OCI-LY3 (cell line): ENCODE results near the gene ITGAX.

Source experiments
- EZH2phosphoT487 ChIP-seq: fragments of 200-600 bp; shearing (Covaris generic); IDR thresholded peaks from 2 replicates; pipeline ENCODE4 v1.6.1; 2018; ENCODE audit warnings: antibody characterized with exemption, mixed run types, low read depth
- TF ChIP-seq, protein P1 (sequence below): fragments of 200-600, 300-600 bp; sonication (generic); IDR thresholded peaks from 2 replicates; pipeline ENCODE4 v1.5.1; 2014; ENCODE audit warnings: antibody characterized with exemption, low read length, low read depth

- TF ChIP-seq, protein P1, sequence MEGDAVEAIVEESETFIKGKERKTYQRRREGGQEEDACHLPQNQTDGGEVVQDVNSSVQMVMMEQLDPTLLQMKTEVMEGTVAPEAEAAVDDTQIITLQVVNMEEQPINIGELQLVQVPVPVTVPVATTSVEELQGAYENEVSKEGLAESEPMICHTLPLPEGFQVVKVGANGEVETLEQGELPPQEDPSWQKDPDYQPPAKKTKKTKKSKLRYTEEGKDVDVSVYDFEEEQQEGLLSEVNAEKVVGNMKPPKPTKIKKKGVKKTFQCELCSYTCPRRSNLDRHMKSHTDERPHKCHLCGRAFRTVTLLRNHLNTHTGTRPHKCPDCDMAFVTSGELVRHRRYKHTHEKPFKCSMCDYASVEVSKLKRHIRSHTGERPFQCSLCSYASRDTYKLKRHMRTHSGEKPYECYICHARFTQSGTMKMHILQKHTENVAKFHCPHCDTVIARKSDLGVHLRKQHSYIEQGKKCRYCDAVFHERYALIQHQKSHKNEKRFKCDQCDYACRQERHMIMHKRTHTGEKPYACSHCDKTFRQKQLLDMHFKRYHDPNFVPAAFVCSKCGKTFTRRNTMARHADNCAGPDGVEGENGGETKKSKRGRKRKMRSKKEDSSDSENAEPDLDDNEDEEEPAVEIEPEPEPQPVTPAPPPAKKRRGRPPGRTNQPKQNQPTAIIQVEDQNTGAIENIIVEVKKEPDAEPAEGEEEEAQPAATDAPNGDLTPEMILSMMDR: no peak
- TF ChIP-seq EZH2phosphoT487: no peak
Measured at GRCh38 chr16:31362476-31363405, 7.8 kb downstream of the ITGAX start.
